Right lobe of liver (tissue), 6 donors: ENCODE measurements around the gene CACNA2D1. TPM values are rescaled to one million over a fixed set of nuclear protein-coding genes. Genes with fewer than 3 reads are reported as not detected.
"Not testable (repeated sequence)": the region's sequence is repeated elsewhere in the genome, so short reads cannot be mapped to it uniquely, and the experiment has no call there.

Experiments
- ATAC-seq, 4 donors: fragments of 200-7000 bp; cut with Tn5 transposase; one replicate each; pipeline ENCODE4 v1.9.1; 2020; ENCODE audit warnings: mild to moderate bottlenecking in 4 of 4, moderate library complexity in 4 of 4
- DNase-seq, 3 donors: peaks; one replicate each; pipeline ENCODE4 v3.0.0-alpha.2; 2020
- H3K27ac ChIP-seq, 3 donors: fragments of 200-600 bp; one replicate each; pipeline ENCODE4 v1.8.0; 2022
- H3K27me3 ChIP-seq, 2 donors: fragments of 200-600 bp; one replicate each; pipeline ENCODE4 v1.8.0; 2022
- H3K36me3 ChIP-seq, 4 donors: fragments of 200-600 bp; sonication (generic) in 1 of 4; one replicate each; pipeline versions ENCODE4 v1.5.1 to v1.8.0; 2017 to 2022; ENCODE audit warnings: control low read depth in 1 of 4
- H3K4me1 ChIP-seq, 4 donors: fragments of 200-600 bp; sonication (generic) in 1 of 4; one replicate each; pipeline versions ENCODE4 v1.5.1 to v1.8.0; 2017 to 2022; ENCODE audit warnings: control low read depth in 1 of 4
- H3K4me3 ChIP-seq, 3 donors: fragments of 200-600 bp; one replicate each; pipeline ENCODE4 v1.8.0; 2022
- H3K9me3 ChIP-seq, 4 donors: fragments of 200-600 bp; sonication (generic) in 1 of 4; one replicate each; pipeline versions ENCODE4 v1.5.1 to v1.8.0; 2017 to 2022; ENCODE audit warnings: control low read depth in 1 of 4
- POLR2A ChIP-seq: fragments of 450-650 bp; IDR thresholded peaks from one replicate; pipeline ENCODE4 v1.6.1; 2017; ENCODE audit warnings: antibody characterized with exemption, mild to moderate bottlenecking
- WGBS: methylation state at CpG from one replicate; pipeline ENCODE4 v1.1.6; 2018; ENCODE audit warnings: low coverage, low lambda C conversion rate; ENCODE audit not compliant: insufficient coverage; ENCODE audit errors: missing lambda C conversion rate; 5-methylcytosine and 5-hydroxymethylcytosine counted together
- intact Hi-C, 2 donors: fragments of 100-400 bp; cut with DNase I; formaldehyde crosslinking; loops; one replicate each; pipeline versions ENCODE4 v1.11.2 to v1.14.1; 2022
- total RNA-seq, 6 experiments: library from RNA; depleted of rRNA in 2 of 6; stranded (reverse); fragments of >200 nt in 2 of 6; fragmentation: NEBNext Ultra II Directional in 3 of 6; extraction: Animal tissue kit (Norgen Biotek cat#: 25700) in 3 of 6; gene quantifications; one replicate each; pipeline versions ENCODE4 v1.1.0 to v1.2.4, GENCODE V29; 2016 to 2023
- TF ChIP-seq, protein P1 (sequence below), 4 donors: fragments of 200-600 bp in 3 of 4; fragments of 450-650 bp in 1 of 4; IDR thresholded peaks; one replicate each; pipeline versions ENCODE4 v1.5.1 to v1.8.0; 2016 to 2022; ENCODE audit warnings: antibody characterized with exemption in 4 of 4, mild to moderate bottlenecking in 2 of 4
- donor health status: DM: no; HTN: yes; CAD: no.
- donor health status: DM: no; HTN: no; CAD: no.
- donor health status: DM: no; HTN: no; CAD: no.
- donor health status: DM: no; HTN: yes; CAD: no.
- donor health status: DM: no; HTN: yes; CAD: no.

The CACNA2D1 gene
- total RNA-seq, 6 experiments from 2014 or later, result 1.3 to 6.0 (median 2.2) TPM

GRCh38 chr7:82433507-82433906 lies 10.1 kb downstream of the CACNA2D1 start:
- Histone ChIP-seq H3K4me3 (no peak overlapping the region), H3K27ac (no peak overlapping the region), H3K9me3 (no peaks in the 10 kb centered on the region), H3K27me3 (no peaks in the 10 kb centered on the region), H3K4me1 (no peaks in the 10 kb centered on the region), H3K36me3 (no peaks in the 10 kb centered on the region)
- WGBS, result 73% methylated on average over 1 of the region's 1 CpG
- no peak for DNase-seq
- intact Hi-C loops, result no loop called here
- no peak for ATAC-seq
- TF ChIP-seq POLR2A, result no peak

- intact Hi-C loops, H3K4me1 ChIP-seq, H3K9me3 ChIP-seq, H3K36me3 ChIP-seq, H3K27me3 ChIP-seq, DNase-seq, H3K4me3 ChIP-seq, H3K27ac ChIP-seq, ATAC-seq: not testable (repeated sequence)
- WGBS, result 63% methylated on average over 6 of the region's 9 CpGs
Observed at GRCh38 chr7:82432743-82433142, 10.8 kb downstream of the CACNA2D1 start.

- H3K4me1 ChIP-seq, result no peaks in the 10 kb centered on the region
- intact Hi-C loops, result no loop called here
- no peaks in the 10 kb centered on the region for H3K36me3 ChIP-seq
- 53% methylated on average over 9 of the region's 9 CpGs for WGBS
- no peak for ATAC-seq
- no peak for TF ChIP-seq POLR2A
- TF ChIP-seq, protein P1, sequence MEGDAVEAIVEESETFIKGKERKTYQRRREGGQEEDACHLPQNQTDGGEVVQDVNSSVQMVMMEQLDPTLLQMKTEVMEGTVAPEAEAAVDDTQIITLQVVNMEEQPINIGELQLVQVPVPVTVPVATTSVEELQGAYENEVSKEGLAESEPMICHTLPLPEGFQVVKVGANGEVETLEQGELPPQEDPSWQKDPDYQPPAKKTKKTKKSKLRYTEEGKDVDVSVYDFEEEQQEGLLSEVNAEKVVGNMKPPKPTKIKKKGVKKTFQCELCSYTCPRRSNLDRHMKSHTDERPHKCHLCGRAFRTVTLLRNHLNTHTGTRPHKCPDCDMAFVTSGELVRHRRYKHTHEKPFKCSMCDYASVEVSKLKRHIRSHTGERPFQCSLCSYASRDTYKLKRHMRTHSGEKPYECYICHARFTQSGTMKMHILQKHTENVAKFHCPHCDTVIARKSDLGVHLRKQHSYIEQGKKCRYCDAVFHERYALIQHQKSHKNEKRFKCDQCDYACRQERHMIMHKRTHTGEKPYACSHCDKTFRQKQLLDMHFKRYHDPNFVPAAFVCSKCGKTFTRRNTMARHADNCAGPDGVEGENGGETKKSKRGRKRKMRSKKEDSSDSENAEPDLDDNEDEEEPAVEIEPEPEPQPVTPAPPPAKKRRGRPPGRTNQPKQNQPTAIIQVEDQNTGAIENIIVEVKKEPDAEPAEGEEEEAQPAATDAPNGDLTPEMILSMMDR (IDR thresholded peaks at IDR 0.05), result no peak
- no peaks in the 10 kb centered on the region for H3K9me3 ChIP-seq
- no peaks in the 10 kb centered on the region for H3K27me3 ChIP-seq
- no peak overlapping the region for H3K4me3 ChIP-seq
- no peak for DNase-seq
- no peak overlapping the region for H3K27ac ChIP-seq
Observed at GRCh38 chr7:82430500-82431465, 12.8 kb downstream of the CACNA2D1 start.

GRCh38 chr7:82429408-82429807 lies 14.2 kb downstream of the CACNA2D1 start:
- no peaks in the 10 kb centered on the region for H3K36me3 ChIP-seq
- H3K4me1 ChIP-seq, result no peaks in the 10 kb centered on the region
- H3K4me3 ChIP-seq, result no peak overlapping the region
- intact Hi-C loops, result no loop called here
- 38% methylated on average over 5 of the region's 5 CpGs for WGBS
- ATAC-seq (no peak), DNase-seq (no peak)
- no peaks in the 10 kb centered on the region for H3K27me3 ChIP-seq
- H3K9me3 ChIP-seq, result no peaks in the 10 kb centered on the region
- H3K27ac ChIP-seq, result no peak overlapping the region
- no peak for TF ChIP-seq POLR2A
- TF ChIP-seq, protein P1 (IDR thresholded peaks at IDR 0.05), result no peak

GRCh38 chr7:82428186-82428961 lies 15.2 kb downstream of the CACNA2D1 start:
- intact Hi-C loops, result no loop called here
- TF ChIP-seq POLR2A, result no peak
- TF ChIP-seq, protein P1 (IDR thresholded peaks at IDR 0.05), result no peak
- no peak for DNase-seq
- no peak overlapping the region for H3K27ac ChIP-seq
- no peaks in the 10 kb centered on the region for H3K4me1 ChIP-seq
- WGBS, result 60% methylated on average over 2 of the region's 2 CpGs
- no peaks in the 10 kb centered on the region for H3K36me3 ChIP-seq
- H3K4me3 ChIP-seq, result no peak overlapping the region
- H3K27me3 ChIP-seq, result no peaks in the 10 kb centered on the region
- H3K9me3 ChIP-seq, result no peaks in the 10 kb centered on the region
- ATAC-seq, result no peak
